Measurements from ENCODE around the gene TXK.

The TXK gene

DNA sequence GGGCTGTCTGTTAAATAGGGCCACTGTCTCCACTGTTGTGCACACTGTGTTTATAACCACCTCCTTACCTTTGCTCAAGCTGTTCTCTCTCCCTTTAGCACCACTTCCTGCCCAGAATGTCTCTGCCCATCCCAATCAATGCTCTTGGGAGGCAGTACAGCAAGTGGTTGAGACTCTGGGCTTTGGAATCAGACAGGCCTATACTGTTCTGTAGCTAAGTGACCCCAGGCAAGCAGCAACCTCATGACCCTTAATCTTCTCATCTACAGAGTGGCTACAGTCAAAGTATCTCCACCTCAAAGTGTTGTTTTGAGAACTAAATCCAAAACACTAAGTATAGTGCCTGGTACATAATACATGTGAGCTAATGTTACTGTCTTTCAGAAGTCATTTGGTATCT, 3.8 kb upstream of the TXK start:
- no peak for DNase-seq (ENCODE audit: low read depth in 3 of 3)

- no peak for DNase-seq (ENCODE audit: low read depth in 3 of 3)
Observed at GRCh38 chr4:48133669-48134068, 381 bp downstream of the TXK start.

- no peak for DNase-seq (ENCODE audit: low read depth in 3 of 3)
Observed at GRCh38 chr4:48131736-48132135, 2.3 kb downstream of the TXK start.

- no peak for DNase-seq (ENCODE audit: low read depth in 3 of 3)
Observed at GRCh38 chr4:48130100-48130499, 4.0 kb downstream of the TXK start.

DNA sequence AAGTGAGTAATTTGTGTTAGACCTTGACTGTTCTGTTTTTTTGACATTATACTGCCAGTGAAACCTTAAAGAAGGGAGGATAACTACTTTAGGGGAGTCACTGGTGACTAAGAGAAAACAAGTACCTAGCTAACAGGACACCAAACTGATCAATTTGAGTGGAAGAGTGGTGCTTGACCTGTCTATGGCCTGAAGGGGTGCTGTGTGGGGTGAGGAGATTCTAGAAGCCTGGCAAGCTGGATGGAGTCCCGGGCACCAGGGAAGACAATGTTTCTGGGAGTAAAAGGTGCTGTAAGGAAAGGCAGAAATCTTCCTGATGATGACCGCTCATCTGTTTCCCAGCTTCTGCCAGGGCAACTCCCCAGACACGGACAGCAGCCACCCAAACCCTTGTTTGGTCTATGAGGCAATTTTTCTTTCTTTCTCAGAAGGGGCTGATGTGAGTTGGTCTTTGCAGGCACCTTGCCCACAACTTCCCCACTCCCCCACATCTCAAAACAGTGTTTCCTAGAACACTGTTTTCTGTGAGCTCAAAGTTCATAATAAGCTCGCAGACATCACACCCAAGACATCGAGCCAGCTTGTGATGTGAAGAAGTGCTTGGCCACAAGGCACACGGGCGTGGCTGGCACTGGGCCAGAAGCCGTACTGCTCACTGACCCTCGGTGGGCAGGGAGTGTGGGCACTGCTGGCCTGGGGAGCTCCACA, 4.6 kb downstream of the TXK start:
- DNase-seq (ENCODE audit: low read depth in 3 of 3): peak in 1 of 3 experiments; percentile 15

DNA sequence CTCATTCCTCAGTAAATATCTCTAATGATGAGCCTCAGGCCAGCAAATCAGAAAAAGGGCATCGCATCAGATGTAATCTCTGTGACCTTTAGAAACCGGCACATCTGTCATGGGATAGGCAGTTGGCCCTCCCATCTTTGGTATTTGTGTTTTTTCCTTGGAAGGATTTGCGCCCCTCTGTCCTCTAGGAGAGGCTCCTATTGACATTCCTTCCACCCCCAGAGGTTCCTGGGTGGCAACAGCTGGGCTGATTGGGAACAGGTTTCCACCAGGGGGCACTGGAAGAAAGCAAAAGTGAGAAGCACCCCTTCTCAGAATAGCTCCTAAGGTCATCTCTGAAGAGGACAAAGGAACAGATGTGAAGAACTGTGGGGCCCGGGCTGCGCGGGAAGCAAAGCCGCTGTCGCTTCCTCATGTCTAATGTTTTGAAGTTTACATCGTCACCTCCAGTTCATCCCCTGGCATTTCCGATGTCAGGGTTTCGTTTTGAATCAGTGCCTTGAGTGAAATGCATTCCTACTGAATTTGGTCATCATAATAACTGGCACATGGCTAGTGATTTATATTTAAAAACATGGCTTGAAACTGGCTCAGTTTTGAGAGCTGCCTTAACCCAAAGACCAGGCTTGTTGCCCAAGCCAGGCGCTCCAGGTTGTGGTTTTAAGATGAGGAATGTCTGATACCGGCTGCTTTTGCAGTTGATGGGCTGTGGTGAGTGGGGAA, 6.2 kb downstream of the TXK start:
- peak; percentile 24 to 50 (median 44) for DNase-seq (ENCODE audit: low read depth in 3 of 3)

- no peak for DNase-seq (ENCODE audit: low read depth in 3 of 3)
Observed at GRCh38 chr4:48127231-48127630, 6.8 kb downstream of the TXK start.

GRCh38 chr4:48126621-48127020, 7.4 kb downstream of the TXK start:
- no peak for DNase-seq (ENCODE audit: low read depth in 3 of 3)

- DNase-seq (ENCODE audit: low read depth in 3 of 3): no peak
Observed at GRCh38 chr4:48124870-48125269, 9.2 kb downstream of the TXK start.

GRCh38 chr4:48122756-48123155, 11.3 kb downstream of the TXK start:
- DNase-seq (ENCODE audit: low read depth in 3 of 3): no peak

DNA sequence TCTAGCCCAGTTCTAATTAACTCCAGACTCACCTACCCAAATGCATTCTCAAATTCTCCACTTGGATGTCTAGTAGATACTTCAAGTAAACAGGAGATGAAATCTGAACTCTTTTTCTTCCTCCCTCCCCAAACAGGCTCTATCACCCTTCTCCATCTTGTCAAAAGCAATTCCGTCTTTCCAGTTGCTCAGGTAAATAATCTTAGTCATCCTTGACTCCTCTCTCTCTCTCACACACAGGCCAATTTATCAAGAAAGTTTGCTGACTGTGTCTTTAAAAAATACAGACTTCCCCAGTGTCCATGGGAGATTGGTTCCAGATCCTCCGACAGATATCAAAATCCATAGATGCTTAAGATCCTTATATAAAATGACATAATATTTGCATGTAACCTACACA, 12.9 kb downstream of the TXK start:
- DNase-seq (ENCODE audit: low read depth in 3 of 3): no peak

GRCh38 chr4:48120132-48120531, 13.9 kb downstream of the TXK start:
- no peak for DNase-seq (ENCODE audit: low read depth in 3 of 3)

DNA sequence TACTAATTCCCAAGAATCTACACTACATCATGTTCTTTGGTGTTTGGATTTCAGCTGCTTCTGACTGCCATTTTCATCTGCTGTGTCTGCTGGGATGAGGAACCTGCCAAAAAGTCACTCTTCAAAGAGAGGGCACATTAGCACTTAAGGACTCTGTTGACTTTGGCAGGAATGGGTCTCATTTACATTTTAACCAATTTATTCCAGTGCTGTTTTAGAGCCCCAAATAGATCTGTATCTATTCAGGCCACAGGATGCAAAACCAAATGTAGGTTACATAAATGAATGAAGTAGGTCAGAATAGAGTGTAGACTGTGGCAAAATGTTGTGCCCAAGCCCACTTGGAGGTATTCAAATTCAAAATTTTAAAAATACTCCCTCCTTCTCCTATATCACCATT, 14.4 kb downstream of the TXK start:
- no peak for DNase-seq (ENCODE audit: low read depth in 3 of 3)

GRCh38 chr4:48118081-48118480, 16.0 kb downstream of the TXK start:
- no peak for DNase-seq (ENCODE audit: low read depth in 3 of 3)

- no peak for DNase-seq (ENCODE audit: low read depth in 3 of 3)
Observed at GRCh38 chr4:48116582-48116981, 17.5 kb downstream of the TXK start.

- DNase-seq (ENCODE audit: low read depth in 3 of 3): no peak
Observed at GRCh38 chr4:48114412-48114811, 19.6 kb downstream of the TXK start.

- DNase-seq (ENCODE audit: low read depth in 3 of 3): no peak
Observed at GRCh38 chr4:48112017-48112667, 21.9 kb downstream of the TXK start.

- no peak for DNase-seq (ENCODE audit: low read depth in 3 of 3)
Observed at GRCh38 chr4:48110452-48110978, 23.5 kb downstream of the TXK start.

DNA sequence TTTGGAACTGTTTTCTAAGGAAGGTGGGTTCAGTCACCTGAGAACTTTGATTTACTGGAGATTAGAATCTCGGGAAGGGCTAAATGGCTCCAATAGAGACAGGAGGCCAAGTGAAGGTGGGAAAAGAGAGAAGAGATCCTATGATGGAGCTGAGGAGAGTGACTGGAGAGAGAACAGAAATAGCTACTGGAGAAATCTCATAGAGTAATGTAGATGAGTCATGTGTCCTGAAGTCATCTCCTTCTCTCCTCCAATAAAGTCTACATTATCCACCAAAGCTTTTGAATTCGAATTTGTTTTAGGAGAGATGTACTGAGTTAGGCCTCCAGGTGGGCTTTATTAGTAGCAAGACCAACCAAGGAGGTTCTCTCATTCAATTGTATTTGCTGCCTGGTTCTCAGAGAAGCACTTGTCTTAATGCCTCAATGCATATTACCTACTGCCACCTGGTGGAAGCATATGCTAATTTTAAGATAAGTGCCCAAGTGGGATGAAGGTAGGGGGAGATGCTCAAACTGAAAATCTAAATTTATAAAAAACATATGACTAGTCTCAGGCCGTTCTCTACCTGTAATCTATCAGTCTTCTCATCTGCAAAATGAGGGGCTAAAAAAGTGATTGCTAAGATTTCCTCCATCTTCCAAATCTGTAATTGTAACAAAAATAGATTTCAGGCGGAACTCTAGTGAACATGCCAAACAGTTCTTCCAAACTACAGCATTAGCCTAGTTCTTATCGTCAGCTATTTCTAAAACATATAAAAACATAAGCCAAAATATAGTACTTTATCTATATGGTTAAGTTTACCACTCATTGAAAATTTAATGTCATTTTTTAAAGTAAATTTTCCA, 24.4 kb downstream of the TXK start:
- DNase-seq (ENCODE audit: low read depth in 3 of 3): no peak

DNA sequence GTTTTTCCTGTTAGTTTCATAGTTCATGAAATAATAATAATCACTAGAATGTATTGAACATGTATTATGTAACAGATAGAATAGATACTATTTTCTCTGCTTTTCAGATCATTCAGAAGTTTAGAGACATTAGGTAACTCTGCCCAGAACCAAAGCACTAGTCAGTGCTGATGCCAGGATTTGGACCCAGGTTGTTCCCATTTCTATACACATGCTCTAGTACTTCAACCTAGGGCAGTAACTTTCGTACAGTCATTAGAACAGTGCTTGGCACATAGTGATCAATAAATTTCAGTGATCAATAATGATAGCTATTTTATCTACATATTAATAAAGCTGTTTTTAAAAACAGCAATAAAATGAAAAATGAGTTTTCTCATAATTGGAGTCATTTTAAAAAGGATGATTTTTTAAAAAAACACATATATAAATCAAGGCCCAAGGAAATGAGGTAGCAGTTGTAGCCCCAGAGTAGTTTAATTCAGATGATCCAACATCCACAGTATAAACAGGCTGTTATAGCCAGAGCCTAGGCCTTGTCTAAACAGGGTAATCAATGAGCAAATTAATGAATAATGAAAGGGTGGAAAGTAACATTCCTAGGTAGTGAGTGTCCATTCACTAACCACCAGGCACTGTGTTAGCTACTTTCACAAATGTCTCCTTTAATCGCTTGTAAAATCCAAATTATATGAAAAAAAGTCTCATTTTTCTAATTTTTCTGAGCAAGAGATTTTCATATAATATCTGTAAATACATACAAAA, 25.6 kb downstream of the TXK start:
- DNase-seq (ENCODE audit: low read depth in 3 of 3): no peak

- DNase-seq (ENCODE audit: low read depth in 3 of 3): no peak
Observed at GRCh38 chr4:48105230-48105629, 28.8 kb downstream of the TXK start.

All from stimulated activated CD4-positive, alpha-beta T cell treated with anti-CD3 and anti-CD28 coated beads, TNF-alpha, amount 100 ng/mL, for 4 hours (primary cell).